ENCODE data around the gene LANCL1.

Gene LANCL1

DNA sequence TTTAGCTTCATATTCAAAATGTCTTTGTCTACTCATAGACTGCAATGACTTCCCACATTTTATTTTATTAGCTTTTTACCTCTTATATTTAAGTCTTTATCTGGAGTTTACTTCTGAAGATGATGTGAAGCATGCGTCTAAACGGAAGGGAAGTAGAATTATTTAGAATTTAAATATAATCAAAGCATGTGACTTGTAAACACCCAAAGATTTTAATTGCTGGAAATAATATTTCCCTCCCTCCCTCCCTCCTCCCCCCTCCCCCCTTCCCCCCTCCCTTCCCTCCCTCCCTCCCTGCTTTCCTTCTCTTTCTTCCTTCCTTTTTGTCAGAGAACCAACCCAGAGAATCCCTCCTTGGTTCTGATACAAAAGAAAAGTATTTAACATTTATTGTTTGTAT lies 2.1 kb upstream of the LANCL1 start:
- TF ChIP-seq, protein P1, sequence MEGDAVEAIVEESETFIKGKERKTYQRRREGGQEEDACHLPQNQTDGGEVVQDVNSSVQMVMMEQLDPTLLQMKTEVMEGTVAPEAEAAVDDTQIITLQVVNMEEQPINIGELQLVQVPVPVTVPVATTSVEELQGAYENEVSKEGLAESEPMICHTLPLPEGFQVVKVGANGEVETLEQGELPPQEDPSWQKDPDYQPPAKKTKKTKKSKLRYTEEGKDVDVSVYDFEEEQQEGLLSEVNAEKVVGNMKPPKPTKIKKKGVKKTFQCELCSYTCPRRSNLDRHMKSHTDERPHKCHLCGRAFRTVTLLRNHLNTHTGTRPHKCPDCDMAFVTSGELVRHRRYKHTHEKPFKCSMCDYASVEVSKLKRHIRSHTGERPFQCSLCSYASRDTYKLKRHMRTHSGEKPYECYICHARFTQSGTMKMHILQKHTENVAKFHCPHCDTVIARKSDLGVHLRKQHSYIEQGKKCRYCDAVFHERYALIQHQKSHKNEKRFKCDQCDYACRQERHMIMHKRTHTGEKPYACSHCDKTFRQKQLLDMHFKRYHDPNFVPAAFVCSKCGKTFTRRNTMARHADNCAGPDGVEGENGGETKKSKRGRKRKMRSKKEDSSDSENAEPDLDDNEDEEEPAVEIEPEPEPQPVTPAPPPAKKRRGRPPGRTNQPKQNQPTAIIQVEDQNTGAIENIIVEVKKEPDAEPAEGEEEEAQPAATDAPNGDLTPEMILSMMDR (IDR thresholded peaks at IDR 0.05; ENCODE audit: low read depth, low read length), result no peak
- no peak overlapping the region for H3K4me3 ChIP-seq (ENCODE audit: low read depth, low read length)

DNA sequence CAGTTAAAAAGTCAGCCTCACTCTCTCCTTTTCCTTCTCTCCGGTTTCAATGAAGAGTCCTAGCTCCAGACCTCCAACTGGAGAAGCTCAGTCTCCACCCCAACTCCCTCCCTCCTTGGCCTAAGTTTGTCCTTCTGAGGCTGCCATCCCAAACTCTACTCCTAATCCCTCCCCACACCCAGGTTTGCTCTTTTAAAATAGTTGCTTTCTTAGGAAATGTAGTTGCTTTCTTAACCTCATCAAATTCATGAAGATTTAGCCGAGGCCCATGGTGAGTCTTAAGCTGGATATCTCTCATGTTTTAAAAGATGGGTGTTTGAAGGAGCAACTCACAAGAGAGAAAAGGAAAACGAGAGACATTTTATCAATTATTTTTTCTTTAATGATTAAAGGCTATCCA lies 937 bp upstream of the LANCL1 start:
- peak overlapping the region; percentile 85 for H3K4me3 ChIP-seq (ENCODE audit: low read depth, low read length)
- TF ChIP-seq, protein P1 (IDR thresholded peaks at IDR 0.05; ENCODE audit: low read depth, low read length), result no peak

DNA sequence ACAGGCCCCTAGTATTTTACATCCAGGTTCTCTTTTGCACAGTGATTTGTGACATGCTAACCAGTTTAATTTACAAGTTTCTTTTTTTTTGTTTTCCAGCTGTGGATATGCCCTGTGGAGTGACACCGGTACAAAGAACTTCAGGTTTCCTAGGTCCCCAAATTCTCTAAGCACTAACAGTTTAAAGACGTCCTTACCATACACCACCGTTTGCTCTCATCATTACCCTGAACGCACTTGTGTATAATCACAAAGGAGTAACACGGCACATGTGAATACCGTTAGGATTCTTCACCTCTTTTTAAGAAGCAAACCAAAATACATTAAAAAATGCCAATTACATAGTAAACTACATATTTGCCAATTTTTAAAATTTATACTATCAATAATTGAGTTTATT lies 853 bp downstream of the LANCL1 start:
- TF ChIP-seq, protein P1 (IDR thresholded peaks at IDR 0.05; ENCODE audit: low read depth, low read length), result no peak

DNA sequence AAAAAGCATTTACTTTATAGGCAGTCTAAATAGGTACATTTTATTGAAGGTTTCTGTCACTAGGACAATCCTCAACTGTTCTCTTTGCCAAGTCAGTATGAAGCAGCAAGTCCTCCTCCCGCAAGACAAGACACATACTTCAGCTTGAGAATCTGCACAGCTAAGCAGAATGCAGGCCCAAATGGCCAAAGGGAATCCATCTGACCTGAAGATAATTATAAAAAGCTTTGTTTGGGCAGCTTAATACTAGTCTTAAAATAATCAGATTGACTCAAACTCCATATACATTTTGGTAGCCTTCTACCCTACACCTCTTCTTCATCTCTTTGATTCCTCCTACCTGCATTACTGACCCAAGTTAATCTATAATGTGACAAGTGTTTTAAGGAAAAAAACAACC lies 1.8 kb downstream of the LANCL1 start:
- H3K4me3 ChIP-seq (ENCODE audit: low read depth, low read length), result no peak overlapping the region
- TF ChIP-seq, protein P1 (IDR thresholded peaks at IDR 0.05; ENCODE audit: low read depth, low read length), result no peak

More for the DNA sequence above, 853 bp downstream of the LANCL1 start:
- peak overlapping the region; percentile 85 for H3K4me3 ChIP-seq (ENCODE audit: low read depth, low read length)

DNA sequence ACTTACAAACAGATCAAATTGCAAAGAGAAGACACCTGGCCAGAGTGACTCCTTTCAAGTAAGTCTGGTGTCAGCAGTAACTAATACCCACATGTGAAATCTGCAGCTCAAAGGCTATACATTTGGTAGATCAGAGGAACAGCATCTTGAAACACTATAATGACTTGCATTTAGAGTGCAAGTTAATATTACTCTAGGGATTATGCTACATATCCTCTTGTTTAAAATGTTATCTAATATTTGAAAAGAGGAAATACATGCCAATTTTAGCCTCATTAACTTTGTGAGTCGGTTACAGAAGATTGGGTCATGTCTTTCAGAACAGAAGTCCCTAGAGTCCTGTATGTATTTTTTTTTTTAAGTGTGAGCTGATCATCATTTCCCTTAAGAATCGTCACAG lies 15.2 kb downstream of the LANCL1 start:
- TF ChIP-seq, protein P1 (IDR thresholded peaks at IDR 0.05; ENCODE audit: low read depth, low read length), result no peak
- H3K4me3 ChIP-seq (ENCODE audit: low read depth, low read length), result no peak overlapping the region

DNA sequence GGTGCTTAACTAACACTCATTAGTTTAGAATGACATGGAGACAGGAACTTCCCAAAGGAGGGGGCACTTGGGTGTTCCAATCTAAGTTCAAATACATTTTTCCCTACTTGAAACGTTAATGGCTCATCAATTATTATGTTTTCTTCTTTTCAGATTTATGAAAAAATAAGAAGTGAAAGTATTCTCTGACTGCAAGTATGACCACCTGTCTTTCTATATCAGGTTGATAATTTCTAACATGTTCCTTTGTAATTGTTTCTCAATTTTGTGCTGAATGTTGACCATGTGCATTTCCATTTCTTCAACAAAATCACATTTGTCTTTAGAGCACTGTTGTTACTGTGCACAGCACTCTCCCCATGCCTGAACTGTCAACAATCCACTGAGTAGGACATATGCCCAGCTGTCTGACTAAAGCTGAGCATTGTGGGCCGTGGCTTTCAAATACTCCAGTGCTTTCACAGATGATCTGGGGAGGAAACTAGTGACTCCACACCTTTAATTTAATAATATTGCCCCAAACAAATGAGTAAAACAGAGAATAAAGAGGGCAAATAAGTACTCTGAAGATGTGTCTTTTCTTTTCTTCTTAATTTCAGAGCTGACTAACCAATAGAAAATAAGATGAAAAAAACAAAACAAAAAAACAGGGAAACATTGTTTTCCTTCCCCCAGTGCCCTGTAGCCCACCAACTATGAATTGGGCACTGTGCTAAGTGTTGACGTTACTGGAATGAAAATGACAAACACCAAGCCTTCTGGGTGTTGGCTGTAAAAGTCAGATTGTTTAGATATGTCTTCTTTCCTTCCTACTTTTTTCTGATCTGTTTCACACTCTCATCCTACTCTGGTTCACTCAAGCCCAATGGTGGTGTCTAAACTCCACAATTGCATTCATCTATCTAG lies 16.0 kb downstream of the LANCL1 start:
- no peak overlapping the region for H3K4me3 ChIP-seq (ENCODE audit: low read depth, low read length)

DNA sequence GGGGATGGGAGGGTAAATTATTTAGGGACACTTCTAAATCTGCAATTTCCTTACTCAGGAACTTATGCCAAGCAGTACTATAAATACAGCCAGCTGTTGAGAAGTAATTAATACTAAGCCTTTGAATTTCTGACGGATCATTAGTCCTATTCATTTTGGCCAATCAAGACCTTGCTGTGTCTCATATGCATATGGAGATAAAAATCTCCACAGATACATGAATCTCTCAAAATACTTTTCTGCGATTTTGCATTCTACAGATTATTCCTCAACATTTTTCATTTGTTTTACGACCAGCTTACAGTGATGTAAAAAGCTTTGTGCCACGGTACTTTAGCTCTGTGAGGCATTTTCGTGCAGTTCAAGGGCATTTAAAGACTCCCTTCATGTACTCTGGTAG lies 16.7 kb downstream of the LANCL1 start:
- TF ChIP-seq, protein P1 (IDR thresholded peaks at IDR 0.05; ENCODE audit: low read depth, low read length), result no peak
- H3K4me3 ChIP-seq (ENCODE audit: low read depth, low read length), result no peak overlapping the region

More for the DNA sequence above, 16.0 kb downstream of the LANCL1 start:
- TF ChIP-seq, protein P1 (IDR thresholded peaks at IDR 0.05; ENCODE audit: low read depth, low read length), result no peak
